ENCODE results near the gene GRM8.
"Not testable (repeated sequence)": the region's sequence is repeated elsewhere in the genome, so short reads cannot be mapped to it uniquely, and the experiment has no call there.

Gene GRM8

GRCh38 chr7:127021857-127022256 lies 230.9 kb downstream of the GRM8 start:
- DNase-seq = no peak

- no peak for DNase-seq
These were observed 231.6 kb downstream of the GRM8 start for GRCh38 chr7:127021019-127021738.

GRCh38 chr7:127018889-127019288 lies 233.9 kb downstream of the GRM8 start:
- no peak for DNase-seq

- no peak for DNase-seq
These were observed 235.5 kb downstream of the GRM8 start for GRCh38 chr7:127017196-127017595.

GRCh38 chr7:127000725-127001124 lies 252.0 kb downstream of the GRM8 start:
- no peak for DNase-seq

- no peak for DNase-seq
These were observed 256.1 kb downstream of the GRM8 start for GRCh38 chr7:126996659-126997058.

GRCh38 chr7:126993626-126994213 lies 259.0 kb downstream of the GRM8 start:
- no peak for DNase-seq

GRCh38 chr7:126988022-126988421 lies 264.7 kb downstream of the GRM8 start:
- DNase-seq = no peak

GRCh38 chr7:126979722-126980121 lies 273.0 kb downstream of the GRM8 start:
- DNase-seq = no peak

GRCh38 chr7:126978865-126979264 lies 273.9 kb downstream of the GRM8 start:
- DNase-seq = no peak

GRCh38 chr7:126973066-126973465 lies 279.7 kb downstream of the GRM8 start:
- DNase-seq = no peak

- no peak for DNase-seq
These were observed 280.2 kb downstream of the GRM8 start for GRCh38 chr7:126972571-126972970.

- DNase-seq = no peak
These were observed 293.1 kb downstream of the GRM8 start for GRCh38 chr7:126959649-126960048.

- DNase-seq = no peak
These were observed 294.4 kb downstream of the GRM8 start for GRCh38 chr7:126958367-126958766.

- DNase-seq = no peak
These were observed 295.3 kb downstream of the GRM8 start for GRCh38 chr7:126957443-126957842.

- DNase-seq = no peak
These were observed 299.3 kb downstream of the GRM8 start for GRCh38 chr7:126953461-126953860.

GRCh38 chr7:126948664-126949063 lies 304.1 kb downstream of the GRM8 start:
- no peak for DNase-seq

GRCh38 chr7:126940723-126941307 lies 311.9 kb downstream of the GRM8 start:
- DNase-seq = no peak

GRCh38 chr7:126937171-126937570 lies 315.6 kb downstream of the GRM8 start:
- no peak for DNase-seq

- DNase-seq = no peak
These were observed 321.2 kb downstream of the GRM8 start for GRCh38 chr7:126931581-126931980.

GRCh38 chr7:126930166-126930565 lies 322.6 kb downstream of the GRM8 start:
- DNase-seq = no peak

GRCh38 chr7:126924477-126924876 lies 328.3 kb downstream of the GRM8 start:
- DNase-seq = no peak

- not testable (repeated sequence) for DNase-seq
These were observed 341.1 kb downstream of the GRM8 start for GRCh38 chr7:126911627-126912026.

GRCh38 chr7:126908564-126908963 lies 344.2 kb downstream of the GRM8 start:
- DNase-seq = not testable (repeated sequence)

Measured in 8988T (cell line).